ENCODE data around the gene TFPI2.

The TFPI2 gene

DNA sequence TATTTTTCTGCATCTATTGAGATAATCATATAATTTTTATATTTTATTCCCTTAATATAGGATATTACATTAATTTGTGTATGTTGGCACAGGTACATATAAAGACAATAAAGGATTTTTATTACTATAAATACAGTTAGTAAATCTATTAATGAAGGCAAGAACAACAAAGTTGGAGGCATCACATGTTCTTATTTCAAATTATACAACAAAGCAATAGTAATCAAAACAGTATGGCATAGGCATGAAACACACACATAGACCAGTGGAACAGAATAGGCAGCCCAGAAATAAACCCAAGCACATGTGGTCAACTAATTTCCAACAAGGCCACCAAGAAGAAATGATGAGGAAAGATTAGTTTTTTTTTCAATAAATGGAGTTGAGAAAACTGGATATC, 11.2 kb downstream of the TFPI2 start:
- no peaks in the 10 kb centered on the region for H3K27me3 ChIP-seq (replicated peaks; ENCODE audit: control insufficient read depth, insufficient read depth, low read length)
- no peak overlapping the region for H3K9ac ChIP-seq (ENCODE audit: low read length)
- no peak overlapping the region for H3K4me3 ChIP-seq (ENCODE audit: low read length)
- no peaks in the 10 kb centered on the region for H3K36me3 ChIP-seq (ENCODE audit: control insufficient read depth, insufficient read depth, low read length, severe bottlenecking)
- peaks cover 8% of the 10 kb centered on the region for H3K9me3 ChIP-seq (ENCODE audit: control insufficient read depth, low read length)
- no peak for DNase-seq (ENCODE audit: low read depth)
- H3K4me1 ChIP-seq (ENCODE audit: control insufficient read depth, insufficient read depth, low read length): no peaks in the 10 kb centered on the region

DNA sequence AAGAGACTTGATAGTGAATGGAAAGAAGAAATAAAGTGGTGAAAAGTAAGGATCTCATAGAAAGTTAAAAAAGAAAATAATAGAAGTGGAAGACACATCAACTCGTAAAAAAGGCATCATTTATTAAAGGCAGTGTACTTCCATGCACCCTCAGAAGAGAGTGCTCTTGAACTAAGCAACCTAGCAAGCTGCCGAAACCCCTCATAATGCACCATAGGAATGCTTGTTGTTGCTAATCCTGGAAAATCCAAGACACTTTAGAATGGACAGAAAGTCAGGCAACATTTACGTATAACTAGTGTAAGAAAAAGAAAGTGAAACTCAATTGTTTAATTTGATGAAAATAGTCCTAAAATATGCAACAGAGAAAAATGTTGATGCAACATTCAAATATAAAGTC, 12.8 kb downstream of the TFPI2 start:
- peaks cover 8% of the 10 kb centered on the region for H3K9me3 ChIP-seq (ENCODE audit: control insufficient read depth, low read length)
- DNase-seq (ENCODE audit: low read depth): no peak
- peak overlapping the region; percentile 34 for H3K4me3 ChIP-seq (ENCODE audit: low read length)
- H3K9ac ChIP-seq (ENCODE audit: low read length): no peak overlapping the region
- H3K36me3 ChIP-seq (ENCODE audit: control insufficient read depth, insufficient read depth, low read length, severe bottlenecking): no peaks in the 10 kb centered on the region
- no peaks in the 10 kb centered on the region for H3K4me1 ChIP-seq (ENCODE audit: control insufficient read depth, insufficient read depth, low read length)
- H3K27me3 ChIP-seq (replicated peaks; ENCODE audit: control insufficient read depth, insufficient read depth, low read length): no peaks in the 10 kb centered on the region

- no peaks in the 10 kb centered on the region for H3K4me1 ChIP-seq (ENCODE audit: control insufficient read depth, insufficient read depth, low read length)
- no peaks in the 10 kb centered on the region for H3K36me3 ChIP-seq (ENCODE audit: control insufficient read depth, insufficient read depth, low read length, severe bottlenecking)
- no peaks in the 10 kb centered on the region for H3K9me3 ChIP-seq (ENCODE audit: control insufficient read depth, low read length)
- no peaks in the 10 kb centered on the region for H3K27me3 ChIP-seq (replicated peaks; ENCODE audit: control insufficient read depth, insufficient read depth, low read length)
- DNase-seq (ENCODE audit: low read depth): peak; percentile 58
- H3K9ac ChIP-seq (ENCODE audit: low read length): no peak overlapping the region
- H3K4me3 ChIP-seq (ENCODE audit: low read length): no peak overlapping the region
Observed at GRCh38 chr7:93873998-93874574, 16.5 kb downstream of the TFPI2 start.

DNA sequence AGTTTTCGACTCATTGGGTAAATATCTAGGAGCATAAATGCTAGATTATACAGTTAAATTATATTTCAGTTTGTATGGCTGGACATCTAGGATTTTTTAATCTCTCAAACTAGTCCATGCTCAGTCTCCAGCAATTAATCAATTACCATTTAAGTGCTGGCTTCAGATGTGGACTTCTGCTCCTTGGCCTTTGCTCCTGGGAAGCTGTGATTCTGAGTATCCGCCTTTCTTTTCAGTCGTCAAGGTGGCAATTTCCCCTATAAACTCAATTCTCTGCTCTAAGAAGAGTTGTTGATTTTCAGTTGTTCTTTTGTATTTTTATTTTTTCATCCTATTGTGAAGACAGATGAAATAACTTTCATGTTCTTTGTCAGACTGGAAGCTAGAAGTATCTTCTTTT, 23.7 kb downstream of the TFPI2 start:
- H3K36me3 ChIP-seq (ENCODE audit: control insufficient read depth, insufficient read depth, low read length, severe bottlenecking): no peaks in the 10 kb centered on the region
- no peaks in the 10 kb centered on the region for H3K4me1 ChIP-seq (ENCODE audit: control insufficient read depth, insufficient read depth, low read length)
- no peak for DNase-seq (ENCODE audit: low read depth)

DNA sequence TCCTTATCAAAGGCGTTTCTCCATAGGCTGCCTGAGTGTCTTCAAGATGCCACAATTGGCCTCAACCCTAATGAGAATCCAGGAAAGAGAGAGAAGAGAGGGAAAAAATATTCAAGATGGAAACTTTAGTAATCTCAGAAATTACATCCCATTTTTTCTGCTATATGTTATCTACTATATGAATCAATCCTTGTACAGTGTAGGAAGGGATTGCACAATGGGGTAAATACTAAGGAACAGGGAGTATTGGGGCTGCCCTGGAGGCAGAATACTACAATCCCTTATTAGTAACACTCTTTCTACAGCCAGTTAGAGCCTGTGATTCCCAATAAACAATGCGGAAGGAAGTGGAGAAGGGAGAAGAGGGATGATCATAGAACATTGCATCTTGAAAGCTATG, 27.9 kb downstream of the TFPI2 start:
- no peaks in the 10 kb centered on the region for H3K4me1 ChIP-seq (ENCODE audit: control insufficient read depth, insufficient read depth, low read length)
- H3K36me3 ChIP-seq (ENCODE audit: control insufficient read depth, insufficient read depth, low read length, severe bottlenecking): no peaks in the 10 kb centered on the region
- H3K9me3 ChIP-seq (ENCODE audit: control insufficient read depth, low read length): no peaks in the 10 kb centered on the region
- DNase-seq (ENCODE audit: low read depth): no peak
- H3K9ac ChIP-seq (ENCODE audit: low read length): no peak overlapping the region
- H3K4me3 ChIP-seq (ENCODE audit: low read length): no peak overlapping the region
- H3K27me3 ChIP-seq (replicated peaks; ENCODE audit: control insufficient read depth, insufficient read depth, low read length): no peaks in the 10 kb centered on the region

More for the DNA sequence above, 23.7 kb downstream of the TFPI2 start:
- Histone ChIP-seq H3K9ac (ENCODE audit: low read length) (no peak overlapping the region), H3K9me3 (ENCODE audit: control insufficient read depth, low read length) (no peaks in the 10 kb centered on the region), H3K4me3 (ENCODE audit: low read length) (no peak overlapping the region), H3K27me3 (replicated peaks; ENCODE audit: control insufficient read depth, insufficient read depth, low read length) (no peaks in the 10 kb centered on the region)

GRCh38 chr7:93861325-93861949, 29.1 kb downstream of the TFPI2 start:
- Histone ChIP-seq H3K9me3 (ENCODE audit: control insufficient read depth, low read length) (no peaks in the 10 kb centered on the region), H3K4me3 (ENCODE audit: low read length) (no peak overlapping the region), H3K9ac (ENCODE audit: low read length) (no peak overlapping the region), H3K27me3 (replicated peaks; ENCODE audit: control insufficient read depth, insufficient read depth, low read length) (no peaks in the 10 kb centered on the region), H3K4me1 (ENCODE audit: control insufficient read depth, insufficient read depth, low read length) (no peaks in the 10 kb centered on the region), H3K36me3 (ENCODE audit: control insufficient read depth, insufficient read depth, low read length, severe bottlenecking) (no peaks in the 10 kb centered on the region)
- no peak for DNase-seq (ENCODE audit: low read depth)

- no peak overlapping the region for H3K9ac ChIP-seq (ENCODE audit: low read length)
Observed at GRCh38 chr7:93860261-93860660, 30.3 kb downstream of the TFPI2 start.

DNA sequence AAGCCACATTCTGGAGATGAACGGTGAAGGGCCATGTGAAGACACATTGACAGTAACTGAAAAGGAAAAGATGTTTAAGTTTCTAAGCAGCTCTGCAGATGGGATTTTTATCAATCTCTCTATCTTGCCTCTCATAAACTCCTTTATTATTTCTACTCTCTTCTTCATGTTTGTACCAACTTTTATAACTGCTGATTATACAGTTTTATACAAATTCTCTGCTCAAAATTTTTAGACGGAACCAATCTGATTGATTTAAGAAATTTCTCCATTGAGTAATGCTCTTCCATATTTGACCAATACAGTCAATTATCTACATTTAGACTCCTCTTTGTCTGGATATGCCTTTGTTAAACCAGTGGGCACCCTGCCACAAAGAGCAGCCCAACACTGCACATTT, 31.7 kb downstream of the TFPI2 start:
- H3K9ac ChIP-seq (ENCODE audit: low read length): no peak overlapping the region
- H3K36me3 ChIP-seq (ENCODE audit: control insufficient read depth, insufficient read depth, low read length, severe bottlenecking): no peaks in the 10 kb centered on the region
- no peaks in the 10 kb centered on the region for H3K27me3 ChIP-seq (replicated peaks; ENCODE audit: control insufficient read depth, insufficient read depth, low read length)
- DNase-seq (ENCODE audit: low read depth): no peak
- no peaks in the 10 kb centered on the region for H3K9me3 ChIP-seq (ENCODE audit: control insufficient read depth, low read length)
- H3K4me1 ChIP-seq (ENCODE audit: control insufficient read depth, insufficient read depth, low read length): no peaks in the 10 kb centered on the region
- no peak overlapping the region for H3K4me3 ChIP-seq (ENCODE audit: low read length)

More at GRCh38 chr7:93860261-93860660, 30.3 kb downstream of the TFPI2 start:
- Histone ChIP-seq H3K27me3 (replicated peaks; ENCODE audit: control insufficient read depth, insufficient read depth, low read length) (no peaks in the 10 kb centered on the region), H3K9me3 (ENCODE audit: control insufficient read depth, low read length) (no peaks in the 10 kb centered on the region), H3K4me3 (ENCODE audit: low read length) (no peak overlapping the region), H3K4me1 (ENCODE audit: control insufficient read depth, insufficient read depth, low read length) (no peaks in the 10 kb centered on the region), H3K36me3 (ENCODE audit: control insufficient read depth, insufficient read depth, low read length, severe bottlenecking) (no peaks in the 10 kb centered on the region)
- no peak for DNase-seq (ENCODE audit: low read depth)

- H3K36me3 ChIP-seq (ENCODE audit: control insufficient read depth, insufficient read depth, low read length, severe bottlenecking): no peaks in the 10 kb centered on the region
- DNase-seq (ENCODE audit: low read depth): no peak
- no peaks in the 10 kb centered on the region for H3K27me3 ChIP-seq (replicated peaks; ENCODE audit: control insufficient read depth, insufficient read depth, low read length)
Observed at GRCh38 chr7:93856323-93856722, 34.2 kb downstream of the TFPI2 start.

GRCh38 chr7:93855797-93856196, 34.8 kb downstream of the TFPI2 start:
- no peak overlapping the region for H3K9ac ChIP-seq (ENCODE audit: low read length)
- H3K36me3 ChIP-seq (ENCODE audit: control insufficient read depth, insufficient read depth, low read length, severe bottlenecking): no peaks in the 10 kb centered on the region
- no peaks in the 10 kb centered on the region for H3K27me3 ChIP-seq (replicated peaks; ENCODE audit: control insufficient read depth, insufficient read depth, low read length)
- DNase-seq (ENCODE audit: low read depth): no peak
- H3K9me3 ChIP-seq (ENCODE audit: control insufficient read depth, low read length): no peaks in the 10 kb centered on the region
- no peak overlapping the region for H3K4me3 ChIP-seq (ENCODE audit: low read length)
- no peaks in the 10 kb centered on the region for H3K4me1 ChIP-seq (ENCODE audit: control insufficient read depth, insufficient read depth, low read length)

More at GRCh38 chr7:93856323-93856722, 34.2 kb downstream of the TFPI2 start:
- H3K9ac ChIP-seq (ENCODE audit: low read length): no peak overlapping the region
- no peaks in the 10 kb centered on the region for H3K9me3 ChIP-seq (ENCODE audit: control insufficient read depth, low read length)
- H3K4me3 ChIP-seq (ENCODE audit: low read length): no peak overlapping the region
- no peaks in the 10 kb centered on the region for H3K4me1 ChIP-seq (ENCODE audit: control insufficient read depth, insufficient read depth, low read length)

DNA sequence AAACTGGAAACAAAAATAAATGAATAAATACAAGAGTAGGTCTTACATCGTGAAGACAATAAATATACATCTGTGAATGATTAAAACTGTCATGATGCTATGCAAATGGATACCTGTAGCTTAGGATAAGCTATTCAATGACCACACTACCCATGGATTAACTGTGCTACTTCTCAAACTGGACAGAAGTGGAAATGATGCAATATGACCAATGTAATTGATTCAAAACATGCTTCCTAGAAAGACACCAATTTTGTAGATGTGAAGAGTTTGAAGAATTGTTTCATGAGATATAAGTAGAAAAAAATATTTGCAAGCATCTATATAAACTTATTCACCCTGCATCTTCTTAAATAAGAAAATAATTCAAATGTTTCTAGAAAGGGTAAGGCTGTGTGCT, 36.1 kb downstream of the TFPI2 start:
- H3K4me3 ChIP-seq (ENCODE audit: low read length): no peak overlapping the region
- H3K9me3 ChIP-seq (ENCODE audit: control insufficient read depth, low read length): no peaks in the 10 kb centered on the region
- no peaks in the 10 kb centered on the region for H3K27me3 ChIP-seq (replicated peaks; ENCODE audit: control insufficient read depth, insufficient read depth, low read length)
- H3K36me3 ChIP-seq (ENCODE audit: control insufficient read depth, insufficient read depth, low read length, severe bottlenecking): no peaks in the 10 kb centered on the region
- H3K9ac ChIP-seq (ENCODE audit: low read length): no peak overlapping the region
- no peaks in the 10 kb centered on the region for H3K4me1 ChIP-seq (ENCODE audit: control insufficient read depth, insufficient read depth, low read length)
- DNase-seq (ENCODE audit: low read depth): no peak

- H3K9me3 ChIP-seq (ENCODE audit: control insufficient read depth, low read length): no peaks in the 10 kb centered on the region
- H3K36me3 ChIP-seq (ENCODE audit: control insufficient read depth, insufficient read depth, low read length, severe bottlenecking): no peaks in the 10 kb centered on the region
- H3K4me3 ChIP-seq (ENCODE audit: low read length): no peak overlapping the region
- H3K9ac ChIP-seq (ENCODE audit: low read length): no peak overlapping the region
- DNase-seq (ENCODE audit: low read depth): peak; percentile 23
- no peaks in the 10 kb centered on the region for H3K27me3 ChIP-seq (replicated peaks; ENCODE audit: control insufficient read depth, insufficient read depth, low read length)
- H3K4me1 ChIP-seq (ENCODE audit: control insufficient read depth, insufficient read depth, low read length): no peaks in the 10 kb centered on the region
Observed at GRCh38 chr7:93851536-93851935, 39.0 kb downstream of the TFPI2 start.

All from adipocyte (in vitro differentiated cells).